Activated naive CD4-positive, alpha-beta T cell treated with Interleukin-2 at 50 U/mL for 16 hours (primary cell): ENCODE measurements around the gene CT45A7.
"Not testable (repeated sequence)": the region's sequence is repeated elsewhere in the genome, so short reads cannot be mapped to it uniquely, and the experiment has no call there.

ENCODE experiments used
- DNase-seq: peaks from one replicate; pipeline ENCODE4 v3.0.0-alpha.2; 2020

Gene CT45A7

GRCh38 chrX:135837180-135837579, at the start of gene CT45A7:
Gene CT45A7 (minus strand): TSS chrX:135837280. CDS start chrX:135833533, 3,747 bp downstream.
- DNase-seq: not testable (repeated sequence)

GRCh38 chrX:135882741-135883140, 45.7 kb upstream of the CT45A7 start:
- DNase-seq: not testable (repeated sequence)

- not testable (repeated sequence) for DNase-seq
Observed at GRCh38 chrX:135871712-135872111, 34.6 kb upstream of the CT45A7 start, which contains the start of gene CT45A9. Gene CT45A9 (minus strand): TSS chrX:135871812. CDS start chrX:135868061, 3,751 bp downstream.

- DNase-seq: not testable (repeated sequence)
Observed at GRCh38 chrX:135854438-135854837, 17.4 kb upstream of the CT45A7 start, which contains the start of gene CT45A8. Gene CT45A8 (minus strand): TSS chrX:135854538. CDS start chrX:135850783, 3,755 bp downstream.

GRCh38 chrX:135819912-135820311, 17.2 kb downstream of the CT45A7 start, which contains the start of gene CT45A2:
Gene CT45A2 (minus strand): TSS chrX:135820012. CDS start chrX:135816265, 3,747 bp downstream.
- not testable (repeated sequence) for DNase-seq

- not testable (repeated sequence) for DNase-seq
Observed at GRCh38 chrX:135802687-135803086, 34.4 kb downstream of the CT45A7 start, which contains the start of gene CT45A6. Gene CT45A6 (minus strand): TSS chrX:135802787. CDS start chrX:135798993, 3,794 bp downstream.

GRCh38 chrX:135785403-135785802, 51.7 kb downstream of the CT45A7 start, which contains the start of gene CT45A5:
Gene CT45A5 (minus strand): TSS chrX:135785503. CDS start chrX:135781729, 3,774 bp downstream.
- DNase-seq: not testable (repeated sequence)
